Ishikawa (cell line): Measurements from ENCODE around the gene NCAPG2.

Source experiments
- CEBPB ChIP-seq: IDR thresholded peaks from 2 replicates; pipeline ENCODE4 v1.6.1; 2012
- CREB1 ChIP-seq: IDR thresholded peaks from 2 replicates; pipeline ENCODE4 v1.6.1; 2012; ENCODE audit warnings: low read depth
- EGR1 ChIP-seq: IDR thresholded peaks from 2 replicates; pipeline ENCODE4 v1.6.1; 2012
- EP300 ChIP-seq: IDR thresholded peaks from 2 replicates; pipeline ENCODE4 v1.6.1; 2012; ENCODE audit warnings: borderline replicate concordance
- FOXM1 ChIP-seq: IDR thresholded peaks from 2 replicates; pipeline ENCODE4 v1.6.1; 2012; ENCODE audit warnings: low read depth, borderline replicate concordance
- MAX ChIP-seq: IDR thresholded peaks from 2 replicates; pipeline ENCODE4 v1.6.1; 2012
- NFIC ChIP-seq: IDR thresholded peaks from 2 replicates; pipeline ENCODE4 v1.6.1; 2012
- RAD21 ChIP-seq: IDR thresholded peaks from 2 replicates; pipeline ENCODE4 v1.6.1; 2012; ENCODE audit warnings: low read depth
- REST ChIP-seq: IDR thresholded peaks from 2 replicates; pipeline ENCODE4 v1.6.1; 2012; ENCODE audit warnings: low read depth, mild to moderate bottlenecking
- TAF1 ChIP-seq: IDR thresholded peaks from 2 replicates; pipeline ENCODE4 v1.6.1; 2012; ENCODE audit warnings: low read depth, mild to moderate bottlenecking
- TCF12 ChIP-seq: IDR thresholded peaks from 2 replicates; pipeline ENCODE4 v1.6.1; 2012; ENCODE audit warnings: low read depth
- TEAD4 ChIP-seq: IDR thresholded peaks from 2 replicates; pipeline ENCODE4 v1.6.1; 2012
- USF1 ChIP-seq: IDR thresholded peaks from 2 replicates; pipeline ENCODE4 v1.6.1; 2012
- YY1 ChIP-seq: IDR thresholded peaks from 2 replicates; pipeline ENCODE4 v1.6.1; 2012; ENCODE audit warnings: low read depth
- ZBTB7A ChIP-seq: IDR thresholded peaks from 2 replicates; pipeline ENCODE4 v1.6.1; 2012; ENCODE audit warnings: low read depth

NCAPG2 gene

GRCh38 chr7:158612546-158612945 is 92.1 kb downstream of the NCAPG2 start:
- TF ChIP-seq TEAD4 (no peak), TCF12 (no peak), FOXM1 (no peak), RAD21 (no peak), EGR1 (no peak), CEBPB (no peak), CREB1 (no peak), REST (no peak)

GRCh38 chr7:158611541-158611940 is 93.1 kb downstream of the NCAPG2 start:
- TF ChIP-seq NFIC (no peak), MAX (no peak), RAD21 (no peak), TAF1 (no peak), ZBTB7A (no peak), CREB1 (no peak), TEAD4 (no peak), YY1 (no peak), REST (no peak)

GRCh38 chr7:158609313-158609974 is 95.2 kb downstream of the NCAPG2 start:
- TF ChIP-seq TAF1 (no peak), RAD21 (no peak), TEAD4 (no peak), EP300 (no peak), CREB1 (no peak), YY1 (no peak), NFIC (no peak), MAX (no peak), USF1 (no peak), EGR1 (no peak), FOXM1 (no peak), REST (no peak), ZBTB7A (no peak), CEBPB (no peak), TCF12 (no peak)

GRCh38 chr7:158607563-158607962 is 97.0 kb downstream of the NCAPG2 start:
- TF ChIP-seq RAD21 (no peak), ZBTB7A (no peak), USF1 (no peak), NFIC (no peak), FOXM1 (no peak), CREB1 (no peak), EGR1 (no peak), CEBPB (no peak), TEAD4 (no peak), YY1 (no peak), TCF12 (no peak), TAF1 (no peak)
